Activated CD8-positive, alpha-beta T cell treated with anti-CD3 and anti-CD28 coated beads for 36 hours (primary cell): ENCODE measurements around the gene KRTAP10-9. TPM values are rescaled to one million over a fixed set of nuclear protein-coding genes. Genes with fewer than 3 reads are reported as not detected.

Experiments used
- ATAC-seq: fragments of 200-7000 bp; cut with Tn5 transposase; one replicate; pipeline ENCODE4 v1.10.0; 2021; ENCODE audit warnings: mild to moderate bottlenecking, moderate library complexity
- CTCF ChIA-PET: fragments of 350-600 bp; sonication (Branson Sonifier 250); formaldehyde crosslinking; loops from one replicate; lab custom pipeline; 2021; ENCODE audit warnings: antibody characterized with exemption; lab: Charles Lee
- POLR2A ChIA-PET: fragments of 350-600 bp; sonication (Branson Sonifier 250); formaldehyde crosslinking; loops from one replicate; lab custom pipeline; 2021; ENCODE audit warnings: antibody characterized with exemption; lab: Charles Lee
- DNase-seq: peaks from one replicate; pipeline ENCODE4 v3.0.0-alpha.2; 2020
- H3K27ac Mint-ChIP-seq: one replicate; pipeline ENCODE4 v1.8.0; 2021; ENCODE audit warnings: mild to moderate bottlenecking, mixed read lengths
- H3K27me3 Mint-ChIP-seq: one replicate; pipeline ENCODE4 v1.8.0; 2021; ENCODE audit warnings: mixed read lengths
- H3K36me3 Mint-ChIP-seq: one replicate; pipeline ENCODE4 v1.8.0; 2021; ENCODE audit warnings: low read depth, mixed read lengths
- H3K4me1 Mint-ChIP-seq: one replicate; pipeline ENCODE4 v1.8.0; 2021; ENCODE audit warnings: low read depth, mixed read lengths
- H3K4me3 Mint-ChIP-seq: one replicate; pipeline ENCODE4 v1.8.0; 2021; ENCODE audit warnings: mild to moderate bottlenecking, moderate library complexity, mixed read lengths
- H3K9me3 Mint-ChIP-seq: one replicate; pipeline ENCODE4 v1.8.0; 2021; ENCODE audit warnings: mixed read lengths
- intact Hi-C: fragments of 100-400 bp; cut with micrococcal nuclease; formaldehyde crosslinking; loops from one replicate; pipeline ENCODE4 v1.10.0; 2022
- total RNA-seq, 2 experiments: library from RNA; stranded (reverse); gene quantifications; one replicate each; pipeline ENCODE4 v1.2.3, GENCODE V29; 2021
- TF ChIP-seq, protein P1 (sequence below): fragments of 200-600 bp; IDR thresholded peaks from one replicate; pipeline ENCODE4 v1.8.0; 2022; ENCODE audit warnings: antibody characterized with exemption, mild to moderate bottlenecking

KRTAP10-9 gene
- total RNA-seq, 2 experiments from 2014 or later = not detected

DNA sequence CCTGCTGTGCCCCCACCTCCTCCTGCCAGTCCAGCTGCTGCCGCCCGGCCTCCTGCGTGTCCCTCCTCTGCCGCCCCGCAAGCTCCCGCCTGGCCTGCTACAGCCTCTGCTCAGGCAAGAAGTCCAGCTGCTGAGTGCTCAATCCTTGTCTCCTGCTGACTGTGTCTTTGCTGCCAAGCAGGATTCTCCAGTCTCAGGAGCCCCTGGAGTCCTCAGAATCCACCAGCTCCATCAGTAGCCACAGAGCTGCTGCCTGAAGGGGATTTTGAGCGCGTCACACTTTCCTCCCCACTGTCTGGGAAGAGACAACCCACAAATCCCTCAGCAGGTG is 20.3 kb downstream of the KRTAP10-9 start:
- Mint-ChIP-seq H3K4me3 (no peak overlapping the region), H3K9me3 (peaks cover 24% of the 10 kb centered on the region), H3K36me3 (no peaks in the 10 kb centered on the region), H3K4me1 (peaks cover 6% of the 10 kb centered on the region), H3K27ac (no peak overlapping the region), H3K27me3 (no peaks in the 10 kb centered on the region)
- no peak for ATAC-seq
- no peak for DNase-seq
- intact Hi-C loops = no loop called here
- POLR2A ChIA-PET = interaction anchor here (0.8 kb wide), 1 partner anchor 27 kb away, joined by 3 read pairs; no protein-coding TSS in a partner anchor
- TF ChIP-seq, protein P1, sequence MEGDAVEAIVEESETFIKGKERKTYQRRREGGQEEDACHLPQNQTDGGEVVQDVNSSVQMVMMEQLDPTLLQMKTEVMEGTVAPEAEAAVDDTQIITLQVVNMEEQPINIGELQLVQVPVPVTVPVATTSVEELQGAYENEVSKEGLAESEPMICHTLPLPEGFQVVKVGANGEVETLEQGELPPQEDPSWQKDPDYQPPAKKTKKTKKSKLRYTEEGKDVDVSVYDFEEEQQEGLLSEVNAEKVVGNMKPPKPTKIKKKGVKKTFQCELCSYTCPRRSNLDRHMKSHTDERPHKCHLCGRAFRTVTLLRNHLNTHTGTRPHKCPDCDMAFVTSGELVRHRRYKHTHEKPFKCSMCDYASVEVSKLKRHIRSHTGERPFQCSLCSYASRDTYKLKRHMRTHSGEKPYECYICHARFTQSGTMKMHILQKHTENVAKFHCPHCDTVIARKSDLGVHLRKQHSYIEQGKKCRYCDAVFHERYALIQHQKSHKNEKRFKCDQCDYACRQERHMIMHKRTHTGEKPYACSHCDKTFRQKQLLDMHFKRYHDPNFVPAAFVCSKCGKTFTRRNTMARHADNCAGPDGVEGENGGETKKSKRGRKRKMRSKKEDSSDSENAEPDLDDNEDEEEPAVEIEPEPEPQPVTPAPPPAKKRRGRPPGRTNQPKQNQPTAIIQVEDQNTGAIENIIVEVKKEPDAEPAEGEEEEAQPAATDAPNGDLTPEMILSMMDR = no peak
- CTCF ChIA-PET = interaction anchor here (0.8 to 1.5 kb wide), 4 partner anchors 15 to 95 kb away, joined by 3 to 4 read pairs (median 4); partner anchors contain the start of gene KRTAP12-1

DNA sequence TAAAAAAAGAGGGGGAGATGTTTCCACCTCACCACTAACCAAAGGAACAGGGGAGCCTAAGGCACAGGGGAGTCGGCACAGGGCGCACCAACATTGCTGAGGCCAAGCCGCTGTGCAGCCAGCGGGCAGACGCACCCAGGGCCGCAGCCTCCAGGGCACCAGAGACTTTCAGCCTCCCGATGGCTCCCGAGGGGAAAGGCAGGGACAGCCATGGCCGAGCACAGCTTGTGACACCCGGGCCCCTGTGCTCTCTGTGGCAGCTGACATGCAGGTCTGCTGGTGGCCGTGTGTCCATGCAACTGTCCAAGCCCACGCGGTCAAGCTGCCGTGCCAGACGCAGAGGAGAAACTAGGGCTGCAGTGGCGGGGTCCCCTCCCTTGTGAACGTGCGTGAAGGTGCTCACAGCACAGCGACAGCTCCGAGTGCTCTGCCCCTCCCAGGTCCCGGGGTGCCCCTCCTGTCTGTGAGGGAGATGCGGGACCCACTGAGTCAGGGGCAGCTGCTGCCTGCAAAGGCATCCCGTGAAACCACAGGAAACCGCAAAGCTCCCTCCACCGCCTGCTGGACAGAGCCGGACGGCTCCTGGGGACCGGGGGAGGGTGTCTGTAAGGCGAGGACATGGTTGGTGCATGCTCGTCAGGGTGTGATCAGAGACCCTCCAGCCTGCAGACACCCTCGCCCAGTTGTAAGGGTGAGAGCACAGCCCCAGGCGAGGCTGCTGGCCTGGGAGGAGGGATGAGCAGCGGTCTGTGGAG is 21.8 kb downstream of the KRTAP10-9 start:
- Mint-ChIP-seq H3K4me3 (no peak overlapping the region), H3K27me3 (no peaks in the 10 kb centered on the region), H3K4me1 (peaks cover 9% of the 10 kb centered on the region), H3K36me3 (no peaks in the 10 kb centered on the region), H3K9me3 (peaks cover 19% of the 10 kb centered on the region), H3K27ac (no peak overlapping the region)
- CTCF ChIA-PET = interaction anchor here (1.0 to 1.7 kb wide), 2 partner anchors 14 to 139 kb away, joined by 3 to 4 read pairs; no protein-coding TSS in a partner anchor
- DNase-seq = no peak
- intact Hi-C loops = no loop called here
- TF ChIP-seq, protein P1 = no peak
- no peak for ATAC-seq
- POLR2A ChIA-PET = no interaction called here

DNA sequence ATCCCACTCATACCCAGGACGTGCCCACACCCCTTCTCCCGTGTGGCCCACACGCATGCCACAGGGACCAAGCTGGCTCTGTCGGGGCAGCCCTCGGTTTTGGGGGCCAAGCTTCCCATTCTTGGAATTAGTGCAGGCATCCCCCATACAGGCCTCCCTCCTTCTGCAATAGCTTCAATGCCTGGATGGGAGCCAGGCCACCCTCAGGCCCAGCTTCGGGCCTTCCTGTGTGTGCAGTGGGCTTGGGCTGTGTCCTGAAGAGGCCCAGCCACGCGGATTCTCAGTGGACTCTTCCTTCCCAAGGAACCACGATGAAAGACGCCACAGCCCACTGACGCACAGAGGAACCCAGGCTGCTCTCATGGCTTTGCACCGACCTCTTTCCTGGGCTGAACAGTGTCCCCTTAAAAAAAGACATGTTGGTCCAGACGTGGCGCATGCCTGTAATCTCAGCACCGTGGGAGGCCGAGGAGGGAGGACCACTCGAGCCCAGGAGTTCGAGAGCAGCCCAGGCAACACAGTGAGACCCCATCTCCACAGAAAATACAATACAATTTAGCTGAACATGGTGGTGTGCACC is 22.7 kb downstream of the KRTAP10-9 start:
- peaks cover 18% of the 10 kb centered on the region for H3K4me1 Mint-ChIP-seq
- no peak overlapping the region for H3K27ac Mint-ChIP-seq
- no peak overlapping the region for H3K4me3 Mint-ChIP-seq
- no peaks in the 10 kb centered on the region for H3K36me3 Mint-ChIP-seq
- ATAC-seq (no peak), DNase-seq (no peak)
- peaks cover 15% of the 10 kb centered on the region for H3K9me3 Mint-ChIP-seq
- intact Hi-C loops = no loop called here
- POLR2A ChIA-PET = interaction anchor here (0.6 kb wide), 1 partner anchor 227 kb away, joined by 3 read pairs; no protein-coding TSS in a partner anchor
- CTCF ChIA-PET = interaction anchor here (1.7 kb wide), 1 partner anchor 140 kb away, joined by 4 read pairs; no protein-coding TSS in a partner anchor
- no peaks in the 10 kb centered on the region for H3K27me3 Mint-ChIP-seq
- TF ChIP-seq, protein P1 = no peak

DNA sequence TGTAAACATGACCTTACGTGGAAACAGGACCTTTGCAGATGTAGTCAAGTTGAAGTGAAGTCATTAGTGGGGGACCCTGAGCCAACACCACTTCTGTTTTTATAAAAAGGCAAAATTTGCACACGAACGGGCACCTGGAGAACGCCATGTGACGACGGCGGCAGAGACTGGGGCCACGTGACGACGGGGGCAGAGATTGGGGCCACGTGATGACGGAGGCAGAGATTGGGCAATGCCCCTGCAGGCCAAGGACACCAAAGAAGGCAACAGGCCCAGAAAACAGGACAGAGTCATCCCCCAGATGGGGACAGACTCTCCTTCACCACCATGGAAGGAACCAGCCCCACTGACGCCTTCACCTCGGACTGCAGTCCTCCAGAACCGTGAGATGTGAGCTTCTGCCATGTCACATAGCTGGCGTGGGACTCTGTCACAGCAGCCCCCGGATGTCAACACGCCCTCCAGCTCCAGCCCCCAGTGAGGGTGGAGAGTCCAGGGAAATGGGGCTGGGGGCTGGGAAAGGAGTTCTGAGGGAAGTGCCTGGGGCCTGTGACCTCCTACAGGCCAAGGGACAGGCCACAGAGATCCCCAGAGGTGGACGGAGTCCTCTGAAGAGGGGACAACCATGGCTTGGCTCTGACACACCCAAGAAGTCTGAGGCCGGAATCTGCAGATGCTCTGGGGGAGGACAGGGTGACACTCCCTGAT is 23.5 kb downstream of the KRTAP10-9 start:
- no peak for ATAC-seq
- no peaks in the 10 kb centered on the region for H3K36me3 Mint-ChIP-seq
- TF ChIP-seq, protein P1 = no peak
- intact Hi-C loops = no loop called here
- no peak overlapping the region for H3K27ac Mint-ChIP-seq
- ChIA-PET CTCF (no interaction called here), POLR2A (no interaction called here)
- H3K9me3 Mint-ChIP-seq = peaks cover 16% of the 10 kb centered on the region
- no peak for DNase-seq
- no peaks in the 10 kb centered on the region for H3K27me3 Mint-ChIP-seq
- H3K4me3 Mint-ChIP-seq = no peak overlapping the region
- H3K4me1 Mint-ChIP-seq = peaks cover 24% of the 10 kb centered on the region
